HG03571 (cell line): ENCODE measurements around the gene BLOC1S1.
"Not testable (repeated sequence)": the region's sequence is repeated elsewhere in the genome, so short reads cannot be mapped to it uniquely, and the experiment has no call there.

Experiments used
- ATAC-seq: cut with Tn5 transposase; IDR thresholded peaks from one replicate; pipeline ENCODE4 v1.9.1; 2021; ENCODE audit not compliant: unreplicated experiment

Gene BLOC1S1

DNA sequence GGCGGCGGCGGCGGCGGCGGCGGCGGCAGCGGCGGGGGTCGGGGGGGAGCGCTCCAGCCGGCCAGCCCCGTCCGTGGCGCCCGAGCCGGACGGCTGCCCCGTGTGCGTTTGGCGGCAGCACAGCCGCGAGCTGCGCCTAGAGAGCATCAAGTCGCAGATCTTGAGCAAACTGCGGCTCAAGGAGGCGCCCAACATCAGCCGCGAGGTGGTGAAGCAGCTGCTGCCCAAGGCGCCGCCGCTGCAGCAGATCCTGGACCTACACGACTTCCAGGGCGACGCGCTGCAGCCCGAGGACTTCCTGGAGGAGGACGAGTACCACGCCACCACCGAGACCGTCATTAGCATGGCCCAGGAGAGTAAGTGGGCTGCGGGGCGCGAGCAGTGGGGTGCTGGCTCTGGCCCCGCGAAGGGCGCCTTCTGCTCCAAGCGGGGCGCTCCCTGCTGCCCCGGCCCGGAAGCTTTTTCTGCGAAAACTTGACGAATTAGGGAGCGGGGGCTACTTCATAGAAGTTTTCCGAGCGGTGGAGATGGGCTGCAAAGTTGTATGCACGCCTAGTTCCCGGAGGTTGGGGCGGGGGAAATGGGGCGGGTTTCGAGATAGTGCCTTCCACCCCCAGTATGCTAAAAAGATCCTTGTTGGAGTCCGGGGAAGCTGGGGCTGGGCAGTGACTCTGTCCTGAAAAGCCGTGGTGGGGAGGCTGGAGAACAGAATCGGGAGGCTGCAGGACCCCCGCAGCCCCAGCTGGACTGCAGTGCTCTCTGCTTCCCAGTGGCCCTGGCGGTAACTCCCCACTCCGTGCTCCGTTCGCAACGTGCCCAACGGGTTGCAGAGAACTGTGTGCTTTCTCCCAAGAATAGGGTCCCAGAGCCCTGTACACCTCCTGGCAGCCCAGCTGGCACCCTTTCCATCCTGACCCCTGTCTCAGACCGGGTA is 27.8 kb downstream of the BLOC1S1 start:
- no peak for ATAC-seq

DNA sequence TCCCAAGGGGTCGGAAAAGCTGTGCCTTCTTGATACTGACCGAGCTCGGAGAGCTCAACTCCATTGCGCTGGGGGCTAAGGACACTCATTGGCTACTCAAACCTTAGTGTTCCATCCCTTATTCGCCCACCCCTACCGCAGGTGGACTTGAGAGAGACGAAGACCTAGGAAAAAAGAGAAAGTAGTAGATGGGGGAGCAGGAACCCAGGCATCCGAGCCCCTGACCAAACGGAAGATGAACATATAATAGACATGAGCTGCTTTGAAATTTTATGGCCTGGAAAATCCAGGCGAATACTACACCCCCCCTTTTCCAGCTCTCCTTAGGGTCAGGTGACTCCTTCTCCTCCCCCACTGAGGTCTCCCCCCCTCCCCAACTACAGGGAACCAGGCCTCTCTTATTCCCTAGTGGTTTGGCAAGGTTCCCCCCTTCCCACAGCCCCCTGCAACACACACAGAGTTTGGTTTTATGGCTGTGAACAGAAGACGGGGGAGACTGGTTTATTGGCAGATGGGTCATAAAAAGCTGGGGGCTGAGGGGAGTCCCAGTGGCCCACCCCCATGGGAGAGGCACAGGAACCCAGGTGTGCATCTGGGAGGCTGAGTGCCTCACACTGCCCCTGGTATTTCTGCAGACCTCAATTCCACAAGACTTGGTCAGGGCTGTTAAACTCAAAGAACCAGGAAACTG is 28.6 kb downstream of the BLOC1S1 start:
- no peak for ATAC-seq

DNA sequence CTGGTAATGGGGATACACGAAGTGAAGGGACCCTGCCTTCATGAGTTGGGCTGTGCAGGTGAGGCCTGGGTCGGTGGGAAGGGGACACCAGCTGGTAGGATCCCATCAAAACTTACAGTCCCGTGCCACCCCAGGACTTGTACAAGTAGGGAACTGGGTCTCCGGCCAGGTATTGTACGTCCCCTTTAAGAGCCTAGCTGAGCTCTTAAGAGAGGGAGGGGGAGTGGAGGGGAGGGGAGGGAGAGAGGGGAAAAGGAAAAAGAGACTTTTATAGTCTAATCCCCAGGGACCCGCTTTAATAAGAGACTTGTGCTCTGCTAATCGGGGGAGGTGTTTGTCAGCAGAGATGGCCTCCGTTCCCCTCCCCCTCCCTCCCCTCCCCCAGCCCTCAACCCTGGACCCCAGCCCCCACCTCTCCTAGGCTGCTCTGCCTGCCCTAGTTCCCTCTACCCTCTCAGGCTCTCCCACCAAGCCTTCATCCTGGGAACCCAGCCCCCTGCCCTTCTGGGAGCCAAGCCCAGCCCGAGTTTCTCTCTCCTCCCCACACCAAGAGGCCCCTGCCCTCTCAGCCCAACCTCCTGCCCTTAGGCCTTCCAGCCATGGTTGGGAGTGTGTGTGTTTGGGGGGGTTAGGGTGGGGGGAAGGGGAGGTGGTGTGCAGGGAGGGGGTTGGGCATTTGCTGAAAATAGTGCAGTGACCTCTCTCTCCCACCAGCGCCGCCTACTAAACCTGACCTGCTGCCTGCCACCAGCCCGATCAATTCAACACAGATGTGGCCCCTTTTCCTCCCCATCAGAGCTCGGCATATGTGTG is 29.7 kb downstream of the BLOC1S1 start:
- ATAC-seq, result no peak

DNA sequence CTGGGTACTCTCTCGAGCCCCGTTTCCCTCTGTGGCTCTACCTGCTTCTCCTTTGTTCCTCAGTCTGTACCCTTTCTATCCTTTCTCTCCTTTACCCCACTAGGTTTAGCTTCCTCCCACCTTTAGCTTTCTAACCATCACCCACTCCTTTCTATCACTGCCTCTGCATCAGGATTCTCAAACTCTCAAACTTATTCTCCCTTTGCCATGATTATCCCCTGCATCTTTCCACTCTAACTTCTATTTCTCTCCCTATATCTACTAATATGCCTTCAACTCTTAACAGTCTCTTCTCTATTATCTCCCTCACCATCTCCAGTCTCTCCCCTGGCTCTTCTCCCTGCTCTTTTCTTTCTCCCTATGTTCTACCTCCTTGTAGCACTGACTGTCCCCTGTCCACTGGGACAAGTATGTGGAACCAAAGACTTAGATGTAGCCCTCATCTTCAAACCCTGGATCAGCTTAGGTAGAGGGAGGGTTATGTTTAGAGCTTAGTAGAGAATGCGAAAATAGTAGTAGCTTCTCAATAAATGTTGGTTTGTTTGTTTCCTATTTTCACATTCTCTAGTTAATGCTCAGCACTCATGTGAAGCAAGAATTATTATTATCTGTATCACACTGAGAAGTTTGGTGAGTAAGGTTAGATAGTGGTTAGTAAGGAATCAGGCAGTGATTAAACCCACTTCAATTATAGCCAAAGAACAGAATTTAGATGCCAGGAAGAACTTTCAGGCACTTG is 30.5 kb downstream of the BLOC1S1 start:
- ATAC-seq, result no peak

DNA sequence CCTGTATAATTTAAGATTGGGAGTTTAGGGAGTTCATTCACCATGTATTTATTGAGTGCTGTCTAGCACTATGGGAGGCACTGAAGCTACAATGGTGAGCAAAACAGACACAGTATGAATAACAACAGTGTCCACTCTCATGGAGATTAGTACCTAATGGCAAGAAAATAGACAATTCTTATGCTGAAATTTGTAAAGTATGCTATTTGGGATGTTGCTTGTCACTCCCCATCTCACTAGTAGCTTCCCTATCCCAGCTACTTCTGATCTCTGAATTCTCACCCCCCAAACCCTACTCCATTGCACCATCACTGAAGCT is 31.0 kb downstream of the BLOC1S1 start:
- no peak for ATAC-seq

DNA sequence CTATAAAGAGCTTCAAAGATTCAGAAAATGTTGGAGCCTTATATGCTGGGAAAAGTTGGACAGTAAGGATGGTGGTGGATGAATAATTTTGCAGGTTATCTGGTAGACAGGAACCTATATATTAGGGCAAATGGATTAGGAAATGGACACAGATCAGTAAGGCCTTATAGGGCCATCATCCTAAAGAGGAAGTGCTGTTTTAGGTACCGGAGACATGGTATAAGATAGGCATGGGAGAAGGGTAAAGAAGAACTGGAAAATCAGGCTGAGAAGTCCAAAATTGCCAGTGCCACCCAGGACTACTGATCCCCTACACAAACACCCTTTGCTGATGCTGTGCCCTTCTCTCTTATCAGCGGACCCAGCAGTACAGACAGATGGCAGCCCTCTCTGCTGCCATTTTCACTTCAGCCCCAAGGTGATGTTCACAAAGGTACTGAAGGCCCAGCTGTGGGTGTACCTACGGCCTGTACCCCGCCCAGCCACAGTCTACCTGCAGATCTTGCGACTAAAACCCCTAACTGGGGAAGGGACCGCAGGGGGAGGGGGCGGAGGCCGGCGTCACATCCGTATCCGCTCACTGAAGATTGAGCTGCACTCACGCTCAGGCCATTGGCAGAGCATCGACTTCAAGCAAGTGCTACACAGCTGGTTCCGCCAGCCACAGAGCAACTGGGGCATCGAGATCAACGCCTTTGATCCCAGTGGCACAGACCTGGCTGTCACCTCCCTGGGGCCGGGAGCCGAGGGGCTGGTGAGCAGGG is 32.6 kb downstream of the BLOC1S1 start:
- ATAC-seq, result no peak

DNA sequence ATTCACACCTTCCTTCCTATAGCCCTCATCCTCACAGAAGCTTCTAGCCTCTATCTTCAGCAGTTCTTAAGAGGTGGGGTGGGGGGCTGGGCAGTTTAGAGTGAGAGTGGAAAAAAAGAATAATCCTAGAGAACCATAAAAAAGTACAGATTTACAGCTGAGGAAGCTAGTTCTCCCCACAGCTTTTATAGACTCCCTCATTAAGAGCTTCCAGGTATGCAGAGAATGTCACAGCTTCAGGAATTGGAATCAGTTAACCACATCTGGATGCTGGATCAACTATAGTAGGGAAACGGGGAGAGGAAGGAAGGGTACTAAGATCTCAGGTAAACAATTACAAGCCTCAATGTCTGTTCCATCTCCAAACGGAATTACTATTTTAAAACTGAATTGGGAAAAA is 39.4 kb downstream of the BLOC1S1 start:
- no peak for ATAC-seq

DNA sequence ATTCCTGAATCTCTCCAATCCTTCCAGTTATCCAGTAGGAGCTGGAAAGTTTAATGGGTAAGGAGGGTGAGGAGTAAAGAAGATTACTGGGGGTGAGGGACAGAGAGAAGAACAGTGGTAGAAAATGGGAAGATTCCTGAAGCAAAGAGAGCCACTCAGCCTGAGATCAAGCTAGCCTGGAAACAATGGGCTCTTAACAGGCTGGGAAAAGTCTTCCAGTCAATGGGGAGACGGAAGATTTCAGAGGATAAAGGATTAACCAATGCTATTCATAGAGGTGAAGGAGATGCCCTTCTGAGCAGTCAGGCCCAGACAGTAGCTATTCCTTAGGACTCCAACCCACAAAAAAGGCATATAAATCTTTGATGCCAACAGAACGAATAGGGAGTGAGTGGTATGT is 41.9 kb downstream of the BLOC1S1 start:
- no peak for ATAC-seq

DNA sequence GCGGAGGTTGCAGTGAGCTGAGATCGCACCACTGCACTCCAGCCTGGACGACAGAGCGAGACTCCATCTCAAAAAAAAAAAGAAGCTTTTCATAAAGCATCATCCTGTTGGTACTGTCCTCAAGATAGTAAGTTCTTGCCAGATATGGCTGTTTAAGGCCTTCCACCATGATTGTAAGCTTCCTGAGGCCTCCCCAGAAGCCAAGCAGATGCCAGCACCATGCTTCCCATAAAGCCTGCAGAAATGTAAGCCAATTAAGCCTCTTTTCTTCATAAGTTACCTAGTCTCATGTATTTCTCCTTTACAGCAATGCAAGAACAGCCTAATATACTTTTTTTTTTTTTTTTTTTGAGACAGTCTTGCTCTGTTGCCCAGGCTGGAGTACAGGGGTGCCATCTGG is 42.7 kb downstream of the BLOC1S1 start:
- ATAC-seq, result not testable (repeated sequence)

DNA sequence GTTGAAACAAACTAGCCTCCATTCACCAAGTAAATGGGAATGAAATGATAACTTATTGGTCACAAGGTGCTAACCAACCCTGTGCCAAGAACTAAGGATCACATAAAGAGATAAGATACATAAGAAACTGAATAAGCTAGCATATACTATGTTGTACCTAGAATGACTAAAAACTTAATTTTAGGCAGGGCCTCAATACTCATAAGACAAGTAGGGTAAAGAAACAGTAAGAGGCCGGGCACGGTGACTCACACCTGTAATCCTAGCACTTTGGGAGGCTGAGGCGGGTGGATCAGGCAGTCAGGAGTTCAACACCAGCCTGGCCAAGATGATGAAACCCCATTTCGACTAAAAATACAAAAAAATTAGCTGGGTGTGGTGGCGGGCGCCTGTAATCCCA is 44.8 kb downstream of the BLOC1S1 start:
- no peak for ATAC-seq

DNA sequence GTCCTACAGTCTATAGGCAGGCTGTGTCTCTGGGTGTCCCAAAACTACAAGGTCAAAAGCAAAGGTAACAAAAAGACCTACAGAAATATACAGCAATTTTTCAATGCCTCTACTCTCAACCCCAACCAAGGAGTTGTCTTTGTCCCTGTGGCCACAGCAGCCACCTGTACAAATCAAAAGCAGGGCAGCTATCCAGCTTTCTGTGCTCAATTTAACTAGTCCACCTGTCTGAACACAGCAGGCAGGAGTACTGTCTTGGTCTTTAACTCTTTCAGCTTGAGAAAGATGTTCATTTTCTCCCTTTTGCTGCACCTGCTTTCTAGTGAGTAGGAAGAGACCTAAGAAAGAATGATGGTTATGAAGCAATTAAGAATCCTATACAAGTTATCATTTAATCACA is 46.8 kb downstream of the BLOC1S1 start:
- no peak for ATAC-seq

DNA sequence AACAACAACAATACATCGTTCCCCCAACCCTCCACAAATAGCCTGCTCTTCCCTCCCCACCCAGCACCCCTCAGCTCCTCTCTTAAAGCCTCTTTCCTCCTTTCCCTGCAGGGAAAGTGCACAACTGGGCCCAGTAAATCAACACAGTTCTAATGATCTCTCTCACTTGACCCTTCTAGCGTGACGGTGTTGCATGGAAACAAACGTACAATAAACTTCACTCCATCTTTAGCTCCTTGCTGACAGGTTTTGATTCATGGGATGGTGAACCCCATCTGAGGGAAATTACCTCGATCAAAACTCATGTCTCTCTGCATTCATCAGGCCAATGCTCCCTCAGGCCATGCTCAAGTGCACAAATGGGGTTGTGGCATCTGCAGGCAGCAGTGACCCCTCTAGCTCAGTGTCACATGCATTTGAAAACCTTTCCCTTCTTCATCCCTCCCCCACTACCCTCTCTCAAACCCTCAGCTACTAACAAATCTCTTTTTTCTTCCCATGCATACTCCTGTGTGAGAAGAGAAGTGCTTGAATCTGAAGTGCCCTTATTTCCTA is 50.0 kb downstream of the BLOC1S1 start:
- ATAC-seq, result no peak

DNA sequence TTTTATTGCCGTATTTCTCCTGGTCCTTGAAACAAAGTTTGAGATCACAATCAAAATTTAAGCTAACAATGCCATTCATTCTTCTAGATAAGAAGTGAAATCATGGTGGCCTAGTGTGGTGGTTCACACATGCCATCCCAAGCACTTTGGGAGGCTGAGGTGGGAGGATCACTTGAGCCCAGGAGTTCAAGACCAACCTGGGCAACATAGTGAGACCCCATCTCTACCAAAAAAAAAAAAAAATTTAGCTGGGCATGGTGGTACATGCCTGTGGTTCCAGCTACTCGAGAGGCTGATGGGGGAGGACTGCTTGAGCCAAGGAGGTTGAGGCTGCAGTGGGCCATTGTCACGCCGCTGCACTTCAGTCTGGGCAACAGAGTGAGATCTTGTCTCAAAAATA is 51.3 kb downstream of the BLOC1S1 start:
- no peak for ATAC-seq
